Activated naive CD4-positive, alpha-beta T cell treated with anti-CD3 and anti-CD28 coated beads for 36 hours (primary cell): ENCODE data around the gene DNAH11. TPM values are rescaled to one million over a fixed set of nuclear protein-coding genes. Genes with fewer than 3 reads are reported as not detected.
A peak's percentile ranks its signal among the peaks of the same experiment; 100 is the strongest.

ENCODE experiments used
- CTCF ChIA-PET: fragments of 350-600 bp; sonication (Branson Sonifier 250); formaldehyde crosslinking; loops from one replicate; lab custom pipeline; 2021; ENCODE audit warnings: antibody characterized with exemption; lab: Charles Lee
- DNase-seq: peaks from one replicate; pipeline ENCODE4 v3.0.0-alpha.2; 2020
- H3K27ac Mint-ChIP-seq: one replicate; pipeline ENCODE4 v1.8.0; 2021; ENCODE audit warnings: mild to moderate bottlenecking, mixed read lengths
- H3K27me3 Mint-ChIP-seq: one replicate; pipeline ENCODE4 v1.8.0; 2021; ENCODE audit warnings: low read depth, mixed read lengths
- H3K36me3 Mint-ChIP-seq: one replicate; pipeline ENCODE4 v1.8.0; 2021; ENCODE audit warnings: low read depth, mixed read lengths
- H3K4me1 Mint-ChIP-seq: one replicate; pipeline ENCODE4 v1.8.0; 2021; ENCODE audit warnings: low read depth, mixed read lengths
- H3K4me3 Mint-ChIP-seq: one replicate; pipeline ENCODE4 v1.8.0; 2021; ENCODE audit warnings: mild to moderate bottlenecking, moderate library complexity, mixed read lengths
- H3K9me3 Mint-ChIP-seq: one replicate; pipeline ENCODE4 v1.8.0; 2021; ENCODE audit warnings: mixed read lengths
- intact Hi-C: fragments of 100-400 bp; cut with micrococcal nuclease; formaldehyde crosslinking; loops from one replicate; pipeline ENCODE4 v1.15.1; 2023
- total RNA-seq, 2 experiments: library from RNA; stranded (reverse); gene quantifications; one replicate each; pipeline ENCODE4 v1.2.3, GENCODE V29; 2021

DNAH11 gene
- total RNA-seq, 2 experiments from 2014 or later = 0.02 TPM

DNA sequence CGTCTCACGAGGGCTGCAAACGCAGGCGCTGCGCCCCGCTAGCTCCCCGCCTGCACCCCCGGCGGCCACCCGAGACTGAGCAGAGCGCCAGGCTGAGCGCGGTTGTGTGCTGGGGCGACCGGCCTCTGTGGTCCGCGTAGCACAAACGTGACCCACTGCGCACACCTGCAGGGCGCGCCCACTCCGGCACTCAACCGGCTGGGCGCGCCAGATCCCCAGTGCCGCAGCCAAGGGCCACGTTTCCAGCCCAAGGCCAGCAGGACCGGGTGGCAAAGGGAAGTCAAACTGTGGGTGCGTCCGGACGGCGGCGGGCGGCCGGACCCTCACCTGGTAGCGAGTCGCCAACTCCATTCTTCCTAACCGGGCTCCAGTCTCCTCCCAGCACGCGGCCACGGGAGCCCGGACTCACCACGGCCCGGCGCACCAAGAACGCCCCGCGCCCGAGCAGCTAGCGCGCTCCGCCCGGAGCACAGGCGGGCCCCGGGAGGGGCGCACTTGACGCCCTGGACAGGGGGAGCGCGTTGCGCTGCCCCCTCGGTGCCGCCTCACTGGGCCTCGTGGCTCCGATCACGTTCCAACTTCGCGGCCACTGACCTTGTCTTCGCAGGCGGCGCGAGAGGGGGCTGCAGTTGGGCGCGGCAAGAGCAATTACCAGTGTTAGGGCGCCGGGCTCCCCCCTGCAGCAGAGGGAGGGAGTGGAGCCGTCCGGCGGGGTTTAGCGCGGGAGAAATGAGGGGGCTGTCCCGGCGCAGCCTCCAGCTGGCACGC, 402.8 kb downstream of the DNAH11 start, which contains the start of gene CDCA7L:
Gene CDCA7L, minus strand, starts transcription at position 446 of the 768 bp plus-strand sequence. Its CDS starts 95 bp downstream, at position 351.
- H3K9me3 Mint-ChIP-seq = no peaks in the 10 kb centered on the region
- H3K36me3 Mint-ChIP-seq = peaks cover 13% of the 10 kb centered on the region
- H3K4me3 Mint-ChIP-seq = peak within 1 kb of the TSS; percentile 86
- no peaks in the 10 kb centered on the region for H3K27me3 Mint-ChIP-seq
- CTCF ChIA-PET = interaction anchor here (0.9 to 1.0 kb wide), 2 partner anchors 32 to 992 kb away, joined by 3 to 4 read pairs; no protein-coding TSS in a partner anchor
- H3K4me1 Mint-ChIP-seq = peaks cover 63% of the 10 kb centered on the region
- peak; percentile 85 for DNase-seq
- H3K27ac Mint-ChIP-seq = peak within 1 kb of the TSS; percentile 84
- intact Hi-C loops = loop anchor here (5.0 to 10.0 kb wide), 6 partner anchors 137 to 1649 kb away; partner anchors contain the start of genes CCDC126, HYCC1, KLHL7 and SP8

DNA sequence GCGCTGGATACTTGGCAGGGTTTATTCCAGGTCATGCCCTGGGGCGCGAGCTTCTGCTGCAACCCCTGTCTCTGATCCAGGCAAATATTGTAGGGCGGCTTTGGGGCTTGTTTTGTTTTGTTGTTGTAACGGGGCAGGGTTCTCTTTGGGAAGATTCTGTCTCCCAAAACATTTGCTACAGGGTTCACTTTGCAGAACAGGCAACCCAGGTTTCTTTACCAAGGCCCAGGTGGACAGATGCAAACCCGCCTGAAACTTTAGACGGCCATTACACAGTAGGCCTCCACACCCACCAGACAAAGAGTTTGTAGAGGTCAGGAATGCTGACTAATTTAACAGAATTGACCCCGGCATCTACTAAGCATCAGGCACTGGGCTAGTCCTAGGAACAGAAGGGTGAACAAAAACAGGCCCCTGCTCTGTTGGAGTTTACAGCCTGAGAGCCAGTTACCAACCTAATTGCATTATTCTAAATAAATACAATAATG, 403.4 kb downstream of the DNAH11 start:
- H3K27ac Mint-ChIP-seq = no peak overlapping the region
- H3K9me3 Mint-ChIP-seq = no peaks in the 10 kb centered on the region
- H3K36me3 Mint-ChIP-seq = peaks cover 13% of the 10 kb centered on the region
- H3K4me3 Mint-ChIP-seq = peak overlapping the region; percentile 86
- intact Hi-C loops = loop anchor here (5.0 to 10.0 kb wide), 6 partner anchors 136 to 1649 kb away; partner anchors contain the start of genes CCDC126, HYCC1, KLHL7 and SP8
- no peak for DNase-seq
- CTCF ChIA-PET = no interaction called here
- H3K27me3 Mint-ChIP-seq = no peaks in the 10 kb centered on the region
- H3K4me1 Mint-ChIP-seq = peaks cover 60% of the 10 kb centered on the region

DNA sequence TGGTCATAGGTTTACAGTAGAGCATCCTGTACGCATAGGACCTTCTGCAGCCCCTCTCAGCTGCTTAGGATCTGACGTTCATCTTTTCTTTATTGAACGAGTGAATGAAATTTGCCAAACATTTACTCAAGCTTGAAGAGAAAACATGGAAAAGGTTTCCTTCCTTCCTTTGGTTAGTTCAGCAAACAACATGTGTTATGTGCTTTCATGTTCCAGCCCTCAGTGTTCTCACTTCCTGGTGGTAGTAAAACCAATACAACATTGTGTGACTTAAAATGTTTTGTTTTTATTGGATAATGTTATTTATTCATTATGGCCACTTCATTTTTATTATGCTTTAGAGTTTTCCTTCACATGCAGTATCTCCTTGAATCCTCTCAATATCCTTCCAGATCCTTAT, 404.2 kb downstream of the DNAH11 start:
- Mint-ChIP-seq H3K36me3 (peaks cover 9% of the 10 kb centered on the region), H3K27ac (no peak overlapping the region), H3K4me3 (no peak overlapping the region), H3K9me3 (no peaks in the 10 kb centered on the region), H3K4me1 (peaks cover 52% of the 10 kb centered on the region), H3K27me3 (no peaks in the 10 kb centered on the region)
- intact Hi-C loops = loop anchor here (5.0 to 10.0 kb wide), 6 partner anchors 135 to 1648 kb away; partner anchors contain the start of genes CCDC126, HYCC1, KLHL7 and SP8
- CTCF ChIA-PET = no interaction called here
- no peak for DNase-seq

DNA sequence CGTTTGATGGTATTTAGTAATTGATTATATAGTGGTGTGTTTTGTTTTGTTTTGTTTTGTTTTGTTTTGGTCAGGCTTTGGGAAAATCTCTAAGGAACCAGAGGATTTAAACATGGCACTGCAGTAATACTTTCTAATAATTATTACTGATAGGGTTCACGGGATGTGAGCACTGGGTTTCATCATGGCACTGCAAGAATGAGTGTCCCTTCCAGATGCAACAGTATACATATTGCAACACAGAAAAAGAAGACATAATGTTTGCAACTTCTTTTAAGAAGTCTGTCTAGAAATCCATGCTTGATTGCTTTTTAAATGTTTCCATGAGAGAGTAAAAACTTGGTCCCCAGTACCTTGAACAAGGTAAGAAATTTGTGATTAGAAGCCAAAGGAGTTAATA, 405.1 kb downstream of the DNAH11 start:
- intact Hi-C loops = loop anchor here (5.0 to 10.0 kb wide), 6 partner anchors 134 to 1647 kb away; partner anchors contain the start of genes CCDC126, HYCC1, KLHL7 and SP8
- Mint-ChIP-seq H3K36me3 (peaks cover 5% of the 10 kb centered on the region), H3K9me3 (no peaks in the 10 kb centered on the region), H3K27ac (no peak overlapping the region), H3K4me3 (no peak overlapping the region), H3K4me1 (peaks cover 43% of the 10 kb centered on the region), H3K27me3 (no peaks in the 10 kb centered on the region)
- CTCF ChIA-PET = no interaction called here
- no peak for DNase-seq

DNA sequence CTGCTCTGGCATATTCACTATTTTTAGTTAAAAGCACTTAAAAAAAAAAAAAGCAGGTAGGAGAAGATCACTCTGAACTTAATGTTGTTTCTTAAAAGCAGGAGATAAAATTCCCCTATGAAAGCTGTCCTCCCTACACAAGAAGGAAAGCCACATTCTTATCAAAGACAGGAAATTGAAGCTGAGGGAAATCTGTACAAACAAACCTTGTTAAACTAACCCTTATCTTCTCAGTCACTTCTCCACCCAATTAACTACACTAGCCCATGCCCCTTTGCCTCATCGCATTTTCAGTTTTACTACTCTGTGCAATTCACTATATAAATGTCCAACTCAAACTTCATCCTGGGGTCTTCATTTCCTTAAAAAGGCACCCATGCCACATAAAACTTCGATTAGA, 405.5 kb downstream of the DNAH11 start:
- H3K36me3 Mint-ChIP-seq = peaks cover 3% of the 10 kb centered on the region
- intact Hi-C loops = loop anchor here (5.0 to 10.0 kb wide), 6 partner anchors 134 to 1646 kb away; partner anchors contain the start of genes CCDC126, HYCC1, KLHL7 and SP8
- DNase-seq = no peak
- no peaks in the 10 kb centered on the region for H3K27me3 Mint-ChIP-seq
- H3K4me1 Mint-ChIP-seq = peaks cover 39% of the 10 kb centered on the region
- no peak overlapping the region for H3K27ac Mint-ChIP-seq
- no peaks in the 10 kb centered on the region for H3K9me3 Mint-ChIP-seq
- no peak overlapping the region for H3K4me3 Mint-ChIP-seq
- CTCF ChIA-PET = no interaction called here

DNA sequence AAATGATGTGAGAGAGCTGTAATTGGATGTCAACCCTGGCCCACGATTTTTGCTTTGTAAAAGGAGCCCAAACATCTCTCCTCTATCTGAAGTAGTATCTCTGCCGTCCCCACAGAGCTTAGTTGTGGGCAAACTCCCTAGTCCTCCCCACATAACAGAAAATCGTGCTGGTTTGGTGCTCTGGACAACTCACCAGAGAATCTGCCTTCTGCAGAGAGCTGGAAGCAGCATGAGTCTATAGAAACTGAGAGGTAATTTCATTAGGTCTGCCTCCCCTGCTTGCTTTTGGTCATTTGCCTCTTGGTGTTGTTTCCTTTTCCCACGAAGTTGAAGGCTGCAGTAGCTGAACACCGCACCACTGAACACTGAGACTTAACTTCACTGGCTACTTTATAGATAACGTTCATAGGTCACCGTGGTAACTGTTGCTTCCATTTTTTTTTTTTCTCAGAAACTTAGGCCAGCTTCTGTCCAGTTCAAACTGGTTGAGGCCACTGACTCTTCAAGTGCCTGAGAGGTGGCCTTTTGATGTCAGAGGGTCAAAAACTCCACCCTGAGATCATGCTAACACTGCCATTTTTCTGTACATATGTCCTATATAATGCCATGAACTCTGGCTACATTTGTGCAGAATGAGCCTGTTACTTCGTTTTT, 406.2 kb downstream of the DNAH11 start:
- CTCF ChIA-PET = no interaction called here
- H3K27ac Mint-ChIP-seq = no peak overlapping the region
- DNase-seq = no peak
- H3K4me3 Mint-ChIP-seq = no peak overlapping the region
- peaks cover 34% of the 10 kb centered on the region for H3K4me1 Mint-ChIP-seq
- peaks cover under 1% of the 10 kb centered on the region for H3K36me3 Mint-ChIP-seq
- H3K9me3 Mint-ChIP-seq = no peaks in the 10 kb centered on the region
- intact Hi-C loops = loop anchor here (5.0 to 10.0 kb wide), 6 partner anchors 133 to 1646 kb away; partner anchors contain the start of genes CCDC126, HYCC1, KLHL7 and SP8
- H3K27me3 Mint-ChIP-seq = no peaks in the 10 kb centered on the region

Other genes with a start within 250 kb of the DNAH11 start
- 10 to 100 TPM; 13.3 to 15.4 TPM for gene SP4, start 115.0 kb upstream of the DNAH11 start, total RNA-seq